K562 (cell line): ENCODE measurements around the gene GRM2. TPM values are rescaled to one million over a fixed set of nuclear protein-coding genes. Genes with fewer than 3 reads are reported as not detected.

Source experiments
- ATAC-seq: fragments of 200-7000 bp; cut with Tn5 transposase; 3 replicates; pipeline ENCODE4 v1.9.1; 2020; ENCODE audit warnings: moderate library complexity
- BruUV-seq: library from RNA; stranded (reverse); fragments of 400-500 nt; replicated peaks from 2 replicates; lab custom pipeline; 2021; lab: Mats Ljungman, UMichigan
- CTCF ChIA-PET: fragments of 300-600 bp; formaldehyde crosslinking; extraction: SDS; loops from one replicate; lab custom pipeline; 2021; ENCODE audit warnings: low intra/inter-chr PET ratio; lab: Yijun Ruan, JAX
- POLR2A ChIA-PET: fragments of 300-600, 350-650 bp; sonication (Branson Sonifier 250); formaldehyde crosslinking; extraction: SDS; loops from one replicate; lab custom pipeline; 2021; ENCODE audit warnings: antibody characterized with exemption, inconsistent platforms; lab: Yijun Ruan, JAX
- DNase-seq, 4 experiments: peaks; one replicate each; pipeline versions ENCODE4 v3.0.0 to v3.0.0-alpha.2; 2011 to 2018; ENCODE audit warnings: low spot score in 3 of 4, mixed read lengths in 3 of 4; ENCODE audit errors: extremely low read depth in 1 of 4
- FAIRE-seq: peaks from 2 replicates; lab custom pipeline; 2011; peaks lifted over from hg19 to GRCh38; lab: Jason Lieb, UNC
- H2AFZ ChIP-seq: 2 replicates; pipeline ENCODE4 v1.6.0; 2011; ENCODE audit warnings: low read depth, low read length, control low read depth, inconsistent platforms
- H3K27ac ChIP-seq: fragments of 200-600 bp; 3 replicates; pipeline ENCODE4 v1.8.0; 2011; ENCODE audit warnings: low read depth, mild to moderate bottlenecking, control low read depth, inconsistent platforms, low read length, moderate library complexity, mixed read lengths; ENCODE audit errors: extremely low read depth
- H3K27me3 ChIP-seq, 2 experiments: fragments of 300-600 bp in 1 of 2; 2 replicates in 1 of 2; 3 replicates in 1 of 2; pipeline versions ENCODE4 v1.6.0 to v1.8.0; 2011; ENCODE audit warnings: inconsistent platforms in 2 of 2, low read length in 2 of 2, mild to moderate bottlenecking in 1 of 2, mixed read lengths in 1 of 2, moderate library complexity in 1 of 2; ENCODE audit not compliant: control insufficient read depth in 2 of 2, insufficient read depth in 2 of 2
- H3K36me3 ChIP-seq: fragments of 300-600 bp; 3 replicates; pipeline ENCODE4 v1.8.0; 2011; ENCODE audit warnings: mild to moderate bottlenecking, low read length, inconsistent platforms; ENCODE audit not compliant: control insufficient read depth, insufficient read depth
- H3K4me1 ChIP-seq, 2 experiments: fragments of 200-600 bp in 1 of 2; replicated peaks in 1 of 2; 2 replicates in 1 of 2; 3 replicates in 1 of 2; pipeline versions ENCODE4 v1.5.1 to v1.8.0; 2011; ENCODE audit warnings: inconsistent platforms in 2 of 2, low read length in 2 of 2, mild to moderate bottlenecking in 1 of 2, mixed read lengths in 1 of 2, moderate library complexity in 1 of 2; ENCODE audit not compliant: control insufficient read depth in 2 of 2, insufficient read depth in 2 of 2
- H3K4me2 ChIP-seq: 2 replicates; pipeline ENCODE4 v1.6.1; 2011; ENCODE audit warnings: low read length, control low read depth, inconsistent platforms, mixed read lengths; ENCODE audit not compliant: insufficient read depth
- H3K4me3 ChIP-seq: fragments of 200-600 bp; sonication (generic), shearing (Covaris generic); 2 replicates; pipeline ENCODE4 v1.5.1; 2016; ENCODE audit warnings: control low read depth, inconsistent platforms
- H3K79me2 ChIP-seq: fragments of 200-600 bp; 3 replicates; pipeline ENCODE4 v1.8.0; 2011; ENCODE audit warnings: low read length, inconsistent platforms; ENCODE audit not compliant: control insufficient read depth, insufficient read depth
- H3K9ac ChIP-seq, 2 experiments: 2 replicates each; pipeline versions ENCODE4 v1.6.0 to v1.6.1; 2011; ENCODE audit warnings: low read depth in 2 of 2, low read length in 2 of 2, control low read depth in 1 of 2, inconsistent platforms in 1 of 2, mild to moderate bottlenecking in 1 of 2, mixed read lengths in 1 of 2; ENCODE audit not compliant: insufficient read depth in 1 of 2
- H3K9me1 ChIP-seq: one replicate; pipeline ENCODE4 v1.6.0; 2011; ENCODE audit warnings: inconsistent platforms, mild to moderate bottlenecking, low read length, moderate library complexity; ENCODE audit not compliant: control insufficient read depth, insufficient read depth
- H3K9me3 ChIP-seq: replicated peaks from 2 replicates; pipeline ENCODE4 v1.5.1; 2011; ENCODE audit warnings: low read depth, low read length, inconsistent platforms; ENCODE audit not compliant: control insufficient read depth, insufficient read depth
- H4K20me1 ChIP-seq: replicated peaks from 2 replicates; pipeline ENCODE4 v1.6.1; 2011; ENCODE audit warnings: low read length, inconsistent platforms, mixed read lengths; ENCODE audit not compliant: control insufficient read depth, insufficient read depth
- BCL6 ChIP-seq: fragments of 250-450 bp; sonication (Bioruptor Pico); IDR thresholded peaks from 2 replicates; pipeline ENCODE4 v1.4.0; 2020
- CC2D1A ChIP-seq: fragments of 450-650 bp; IDR thresholded peaks from 2 replicates; pipeline ENCODE4 v1.6.1; 2017; ENCODE audit warnings: mild to moderate bottlenecking
- ELF4 ChIP-seq: fragments of 450-650 bp; formaldehyde crosslinking; IDR thresholded peaks from 2 replicates; pipeline ENCODE4 v1.4.0; 2022; ENCODE audit warnings: missing genetic modification characterization
- HLTF ChIP-seq: fragments of 450-650 bp; IDR thresholded peaks from 2 replicates; pipeline ENCODE4 v1.6.1; 2016
- MED1 ChIP-seq: sonication (generic); formaldehyde crosslinking; IDR thresholded peaks from 2 replicates; pipeline ENCODE4 v1.8.1; 2023; ENCODE audit warnings: missing genetic modification reagents, borderline replicate concordance
- NUFIP1 ChIP-seq: fragments of 450-650 bp; IDR thresholded peaks from 2 replicates; pipeline ENCODE4 v1.6.1; 2018; ENCODE audit not compliant: partially characterized antibody
- PML ChIP-seq: IDR thresholded peaks from 2 replicates; pipeline ENCODE4 v1.6.1; 2012; ENCODE audit warnings: low read length, inconsistent platforms
- POLR3A ChIP-seq: IDR thresholded peaks from 2 replicates; pipeline ENCODE4 v1.6.1; 2011; ENCODE audit warnings: borderline replicate concordance, mild to moderate bottlenecking, moderate library complexity; ENCODE audit not compliant: insufficient read length, insufficient read depth; ENCODE audit errors: extremely low read depth
- RBM39 ChIP-seq: fragments of 200-400 bp; formaldehyde crosslinking; optimal IDR thresholded peaks from 2 replicates; pipeline ENCODE3; 2018; ENCODE audit warnings: low read depth, low read length
- SNIP1 ChIP-seq: fragments of 450-650 bp; IDR thresholded peaks from 2 replicates; pipeline ENCODE4 v1.7.1; 2017; ENCODE audit warnings: low read depth, mild to moderate bottlenecking
- ZBTB26 ChIP-seq: fragments of 450-650 bp; formaldehyde crosslinking; IDR thresholded peaks from 2 replicates; pipeline ENCODE4 v1.4.0; 2022; ENCODE audit warnings: missing genetic modification characterization
- ZNF143 ChIP-seq: sonication (generic); formaldehyde crosslinking; IDR thresholded peaks from 2 replicates; pipeline ENCODE4 v1.9.0; 2022; ENCODE audit warnings: mild to moderate bottlenecking, missing genetic modification reagents
- ZNF354B ChIP-seq: fragments of 250-450 bp; sonication (Bioruptor Pico); IDR thresholded peaks from 2 replicates; pipeline ENCODE4 v1.4.0; 2020
- ZNF583 ChIP-seq: fragments of 250-450 bp; sonication (Bioruptor Pico); IDR thresholded peaks from 2 replicates; pipeline ENCODE4 v1.4.0; 2020
- ZNF785 ChIP-seq: fragments of 250-450 bp; sonication (Bioruptor Pico); IDR thresholded peaks from 2 replicates; pipeline ENCODE4 v1.4.0; 2020; ENCODE audit warnings: mild to moderate bottlenecking
- WGBS: fragments of 100-300 bp; shearing (Covaris generic); methylation state at CpG from one replicate; pipeline ENCODE4 v1.1.6; 2016; ENCODE audit warnings: low coverage, mixed read lengths; ENCODE audit not compliant: insufficient coverage; ENCODE audit errors: missing lambda C conversion rate; 5-methylcytosine and 5-hydroxymethylcytosine counted together
- in situ Hi-C: fragments of 300-500 bp; cut with MboI; formaldehyde crosslinking; loops from 4 replicates; pipeline ENCODE4 v1.15.0; 2018; ENCODE audit warnings: inconsistent platforms, mixed read lengths
- intact Hi-C: fragments of 100-400 bp; cut with micrococcal nuclease; formaldehyde crosslinking; loops from 2 replicates; pipeline ENCODE4 v1.14.2; 2022
- polyA plus RNA-seq, 8 experiments: library from polyadenylated mRNA; depleted of rRNA in 4 of 8; stranded (reverse) in 5 of 8; unstranded in 3 of 8; fragments of >200 nt; fragmentation: Nextera tagmentation in 2 of 8; fragmentation: Illumina TruSeq in 1 of 8; extraction: Ambion mirVana in 2 of 8; extraction: Trizol in 1 of 8; gene quantifications; 2 replicates each; pipeline versions ENCODE4 v1.2.1 to v1.2.3, GENCODE V29; 2011 to 2014; ENCODE audit warnings: inconsistent platforms in 1 of 8, missing spikeins in 1 of 8
- total RNA-seq, 7 experiments: library from RNA; depleted of rRNA in 6 of 7; stranded (reverse); fragments of >200 nt in 6 of 7; fragmentation: Illumina TruSeq in 2 of 7; extraction: Trizol in 2 of 7; gene quantifications; 2 replicates each; pipeline versions ENCODE4 v1.2.1 to v1.2.3, GENCODE V29; 2011 to 2021; ENCODE audit warnings: low replicate concordance in 1 of 7

The GRM2 gene
- total and polyA plus RNA-seq, 9 of the 15 experiments (the other 6 are each of a cell fraction or from before 2014, with no cell fraction given) = not detected

GRCh38 chr3:51739110-51739509 lies 32.2 kb downstream of the GRM2 start:
- no peak for FAIRE-seq
- H3K4me1 ChIP-seq = no peaks in the 10 kb centered on the region

More at GRCh38 chr3:51739110-51739509, 32.2 kb downstream of the GRM2 start:
- H3K27ac ChIP-seq = no peak overlapping the region
- no peaks in the 10 kb centered on the region for H4K20me1 ChIP-seq
- WGBS = 3% methylated on average over 4 of the region's 4 CpGs
- intact Hi-C loops (no loop called here), in situ Hi-C loops (no loop called here)
- ChIA-PET CTCF (no interaction called here), POLR2A (no interaction called here)
- no peaks in the 10 kb centered on the region for H3K79me2 ChIP-seq
- no peaks in the 10 kb centered on the region for H3K9me1 ChIP-seq
- BruUV-seq = no TSS peak
- no peak for DNase-seq
- H3K9ac ChIP-seq = no peak overlapping the region
- no peak for ATAC-seq
- no peak overlapping the region for H3K4me2 ChIP-seq
- H2AFZ ChIP-seq = no peak overlapping the region
- H3K4me3 ChIP-seq = no peak overlapping the region
- no peaks in the 10 kb centered on the region for H3K27me3 ChIP-seq
- TF ChIP-seq ELF4 (CRISPR knock-in tag) (no peak), RBM39 (no peak), PML (no peak), NUFIP1 (no peak), ZNF354B (no peak), ZNF583 (CRISPR knock-in tag) (no peak), ZNF143 (CRISPR knock-in tag) (no peak), CC2D1A (no peak), MED1 (CRISPR knock-in tag) (no peak), SNIP1 (no peak), ZBTB26 (no peak), HLTF (no peak), BCL6 (CRISPR knock-in tag) (no peak), POLR3A (no peak), ZNF785 (CRISPR knock-in tag) (no peak)
- no peaks in the 10 kb centered on the region for H3K9me3 ChIP-seq
- H3K36me3 ChIP-seq = no peaks in the 10 kb centered on the region
